ENCODE results near the gene IQCK.
"Not testable (repeated sequence)": the region's sequence is repeated elsewhere in the genome, so short reads cannot be mapped to it uniquely, and the experiment has no call there.

Gene IQCK

GRCh38 chr16:19717741-19718623 lies at the start of gene IQCK, which contains the start of gene KNOP1:
IQCK (plus strand) TSS chr16:19718271; CDS start chr16:19718307, 36 bp downstream.
KNOP1 (minus strand) TSS chr16:19718227; CDS start chr16:19715035, 3,192 bp downstream.
- peak; percentile 73 for DNase-seq

- no peak for DNase-seq
These were observed 45.7 kb upstream of the IQCK start for GRCh38 chr16:19672378-19672777.

- DNase-seq, result no peak
These were observed 43.6 kb upstream of the IQCK start for GRCh38 chr16:19674485-19674884.

GRCh38 chr16:19677402-19677801 lies 40.7 kb upstream of the IQCK start:
- DNase-seq, result no peak

- DNase-seq, result no peak
These were observed 39.3 kb upstream of the IQCK start for GRCh38 chr16:19678804-19679203.

- DNase-seq, result not testable (repeated sequence)
These were observed 38.8 kb upstream of the IQCK start for GRCh38 chr16:19679281-19679680.

GRCh38 chr16:19680881-19681340 lies 37.2 kb upstream of the IQCK start:
- no peak for DNase-seq

- no peak for DNase-seq
These were observed 36.4 kb upstream of the IQCK start for GRCh38 chr16:19681637-19682036.

GRCh38 chr16:19683453-19684236 lies 34.4 kb upstream of the IQCK start:
- no peak for DNase-seq

GRCh38 chr16:19685176-19685575 lies 32.9 kb upstream of the IQCK start:
- no peak for DNase-seq

- no peak for DNase-seq
These were observed 30.8 kb upstream of the IQCK start for GRCh38 chr16:19687279-19687678.

- DNase-seq, result no peak
These were observed 29.6 kb upstream of the IQCK start for GRCh38 chr16:19688396-19689024.

- DNase-seq, result no peak
These were observed 28.7 kb upstream of the IQCK start for GRCh38 chr16:19689342-19689741.

GRCh38 chr16:19690196-19690595 lies 27.9 kb upstream of the IQCK start:
- DNase-seq, result no peak

GRCh38 chr16:19691161-19691711 lies 26.8 kb upstream of the IQCK start:
- no peak for DNase-seq

- DNase-seq, result no peak
These were observed 23.1 kb upstream of the IQCK start for GRCh38 chr16:19694989-19695388.

- DNase-seq, result peak; percentile 9
These were observed 21.7 kb upstream of the IQCK start for GRCh38 chr16:19696328-19696727.

- no peak for DNase-seq
These were observed 21.1 kb upstream of the IQCK start for GRCh38 chr16:19696961-19697360.

- no peak for DNase-seq
These were observed 20.2 kb upstream of the IQCK start for GRCh38 chr16:19697756-19698318.

- DNase-seq, result peak; percentile 50
These were observed 19.3 kb upstream of the IQCK start for GRCh38 chr16:19698480-19699465.

- no peak for DNase-seq
These were observed 18.6 kb upstream of the IQCK start for GRCh38 chr16:19699472-19699871.
